ENCODE results near the gene SLC12A2.

DNA sequence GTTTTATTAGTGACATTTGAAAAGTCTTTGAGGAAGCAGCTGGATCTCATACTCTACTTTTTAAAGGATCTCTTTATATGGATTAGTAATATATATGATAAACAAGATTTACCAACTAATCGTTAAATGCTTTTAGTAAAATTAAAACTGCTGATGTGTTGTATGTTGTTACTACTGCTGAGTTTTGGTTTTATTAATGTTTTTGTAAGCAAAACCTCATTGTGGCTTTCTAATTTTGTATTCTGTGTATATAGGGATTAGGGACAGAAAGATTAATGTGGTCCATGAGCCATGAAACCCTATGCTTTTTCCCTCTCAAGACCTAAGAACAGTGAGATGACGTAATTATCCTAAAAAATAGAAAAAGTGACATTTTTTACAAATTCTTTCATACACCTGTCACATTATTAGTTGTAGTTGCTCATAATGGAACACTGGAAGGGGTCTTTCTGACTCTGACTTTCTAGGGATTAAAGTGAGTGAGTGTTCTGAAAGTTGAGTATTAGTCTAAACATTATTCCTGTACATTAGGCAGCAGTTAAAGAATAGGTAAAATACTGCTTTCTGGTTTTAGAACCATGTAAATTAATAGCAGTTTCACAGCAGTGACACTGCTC is 85.9 kb downstream of the SLC12A2 start:
- TF ChIP-seq POLR2AphosphoS5 (IDR thresholded peaks at IDR 0.05; ENCODE audit: low read depth, low read length): no peak
- TF ChIP-seq, protein P1, sequence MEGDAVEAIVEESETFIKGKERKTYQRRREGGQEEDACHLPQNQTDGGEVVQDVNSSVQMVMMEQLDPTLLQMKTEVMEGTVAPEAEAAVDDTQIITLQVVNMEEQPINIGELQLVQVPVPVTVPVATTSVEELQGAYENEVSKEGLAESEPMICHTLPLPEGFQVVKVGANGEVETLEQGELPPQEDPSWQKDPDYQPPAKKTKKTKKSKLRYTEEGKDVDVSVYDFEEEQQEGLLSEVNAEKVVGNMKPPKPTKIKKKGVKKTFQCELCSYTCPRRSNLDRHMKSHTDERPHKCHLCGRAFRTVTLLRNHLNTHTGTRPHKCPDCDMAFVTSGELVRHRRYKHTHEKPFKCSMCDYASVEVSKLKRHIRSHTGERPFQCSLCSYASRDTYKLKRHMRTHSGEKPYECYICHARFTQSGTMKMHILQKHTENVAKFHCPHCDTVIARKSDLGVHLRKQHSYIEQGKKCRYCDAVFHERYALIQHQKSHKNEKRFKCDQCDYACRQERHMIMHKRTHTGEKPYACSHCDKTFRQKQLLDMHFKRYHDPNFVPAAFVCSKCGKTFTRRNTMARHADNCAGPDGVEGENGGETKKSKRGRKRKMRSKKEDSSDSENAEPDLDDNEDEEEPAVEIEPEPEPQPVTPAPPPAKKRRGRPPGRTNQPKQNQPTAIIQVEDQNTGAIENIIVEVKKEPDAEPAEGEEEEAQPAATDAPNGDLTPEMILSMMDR (IDR thresholded peaks at IDR 0.05): no peak
- TF ChIP-seq, protein P2, sequence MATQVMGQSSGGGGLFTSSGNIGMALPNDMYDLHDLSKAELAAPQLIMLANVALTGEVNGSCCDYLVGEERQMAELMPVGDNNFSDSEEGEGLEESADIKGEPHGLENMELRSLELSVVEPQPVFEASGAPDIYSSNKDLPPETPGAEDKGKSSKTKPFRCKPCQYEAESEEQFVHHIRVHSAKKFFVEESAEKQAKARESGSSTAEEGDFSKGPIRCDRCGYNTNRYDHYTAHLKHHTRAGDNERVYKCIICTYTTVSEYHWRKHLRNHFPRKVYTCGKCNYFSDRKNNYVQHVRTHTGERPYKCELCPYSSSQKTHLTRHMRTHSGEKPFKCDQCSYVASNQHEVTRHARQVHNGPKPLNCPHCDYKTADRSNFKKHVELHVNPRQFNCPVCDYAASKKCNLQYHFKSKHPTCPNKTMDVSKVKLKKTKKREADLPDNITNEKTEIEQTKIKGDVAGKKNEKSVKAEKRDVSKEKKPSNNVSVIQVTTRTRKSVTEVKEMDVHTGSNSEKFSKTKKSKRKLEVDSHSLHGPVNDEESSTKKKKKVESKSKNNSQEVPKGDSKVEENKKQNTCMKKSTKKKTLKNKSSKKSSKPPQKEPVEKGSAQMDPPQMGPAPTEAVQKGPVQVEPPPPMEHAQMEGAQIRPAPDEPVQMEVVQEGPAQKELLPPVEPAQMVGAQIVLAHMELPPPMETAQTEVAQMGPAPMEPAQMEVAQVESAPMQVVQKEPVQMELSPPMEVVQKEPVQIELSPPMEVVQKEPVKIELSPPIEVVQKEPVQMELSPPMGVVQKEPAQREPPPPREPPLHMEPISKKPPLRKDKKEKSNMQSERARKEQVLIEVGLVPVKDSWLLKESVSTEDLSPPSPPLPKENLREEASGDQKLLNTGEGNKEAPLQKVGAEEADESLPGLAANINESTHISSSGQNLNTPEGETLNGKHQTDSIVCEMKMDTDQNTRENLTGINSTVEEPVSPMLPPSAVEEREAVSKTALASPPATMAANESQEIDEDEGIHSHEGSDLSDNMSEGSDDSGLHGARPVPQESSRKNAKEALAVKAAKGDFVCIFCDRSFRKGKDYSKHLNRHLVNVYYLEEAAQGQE (IDR thresholded peaks at IDR 0.05; ENCODE audit: insufficient read depth in 1 of 2, low read depth in 2 of 2, low read length in 1 of 2): no peak

All from Panc1 (cell line).